PC-9 (cell line): ENCODE measurements around the gene SLC25A34. TPM values are rescaled to one million over a fixed set of nuclear protein-coding genes. Genes with fewer than 3 reads are reported as not detected.

Experiments
- BruUV-seq: library from RNA; stranded (reverse); fragments of 400-500 nt; replicated peaks from 2 replicates; lab custom pipeline; 2021; lab: Mats Ljungman, UMichigan
- CTCF ChIA-PET: fragments of 300-600 bp; sonication (Branson Sonifier 250); formaldehyde crosslinking; loops from one replicate; lab custom pipeline; 2022; ENCODE audit warnings: antibody characterized with exemption; lab: Charles Lee
- POLR2A ChIA-PET: fragments of 300-600 bp; sonication (Branson Sonifier 250); formaldehyde crosslinking; loops from one replicate; lab custom pipeline; 2022; ENCODE audit warnings: antibody characterized with exemption; ENCODE audit not compliant: unreplicated experiment; lab: Charles Lee
- DNase-seq, 2 experiments: peaks; one replicate each; pipeline versions ENCODE4 v3.0.0 to v3.0.0-alpha.2; 2015 to 2022; ENCODE audit warnings: mixed read lengths in 1 of 2
- H2AFZ ChIP-seq: fragments of 200-600 bp; sonication (generic); 2 replicates; pipeline ENCODE4 v1.8.1; 2017; ENCODE audit warnings: antibody characterized with exemption
- H3F3A ChIP-seq: fragments of 200-600 bp; sonication (generic); 2 replicates; pipeline ENCODE4 v1.8.1; 2017; ENCODE audit warnings: antibody characterized with exemption, mild to moderate bottlenecking, low read depth; ENCODE audit not compliant: insufficient read depth
- H3K27ac ChIP-seq: fragments of 200-600 bp; sonication (generic); 2 replicates; pipeline ENCODE4 v1.6.1; 2016; ENCODE audit warnings: mixed run types
- H3K27me3 ChIP-seq: fragments of 200-600 bp; sonication (generic); 2 replicates; pipeline ENCODE4 v1.6.1; 2016; ENCODE audit warnings: low read depth, mixed run types; ENCODE audit not compliant: insufficient read depth
- H3K36me3 ChIP-seq: fragments of 200-600 bp; sonication (generic); 2 replicates; pipeline ENCODE4 v1.6.1; 2016; ENCODE audit warnings: low read depth, mixed run types
- H3K4me1 ChIP-seq: fragments of 200-600 bp; sonication (generic); replicated peaks from 2 replicates; pipeline ENCODE4 v1.6.1; 2016; ENCODE audit warnings: mixed run types; ENCODE audit not compliant: insufficient read depth
- H3K4me2 ChIP-seq: fragments of 200-600 bp; sonication (generic); 2 replicates; pipeline ENCODE4 v1.6.1; 2017; ENCODE audit warnings: mixed run types
- H3K4me3 ChIP-seq: fragments of 200-600 bp; sonication (generic); 2 replicates; pipeline ENCODE4 v1.6.1; 2016; ENCODE audit warnings: mixed run types
- H3K79me2 ChIP-seq: fragments of 200-600 bp; sonication (generic); 2 replicates; pipeline ENCODE4 v1.6.1; 2017; ENCODE audit warnings: low read depth, mixed run types
- H3K9me2 ChIP-seq: fragments of 200-600 bp; sonication (generic); 2 replicates; pipeline ENCODE4 v1.8.1; 2017; ENCODE audit warnings: mild to moderate bottlenecking; ENCODE audit not compliant: insufficient read depth
- H3K9me3 ChIP-seq: fragments of 200-600 bp; sonication (generic); 2 replicates; pipeline ENCODE4 v1.8.1; 2016; ENCODE audit warnings: low read depth; ENCODE audit not compliant: insufficient read depth
- H4K20me1 ChIP-seq: fragments of 200-600 bp; sonication (generic); 2 replicates; pipeline ENCODE4 v1.8.1; 2017; ENCODE audit not compliant: insufficient read depth
- EZH2 ChIP-seq: fragments of 200-600 bp; sonication (generic); IDR thresholded peaks from 2 replicates; pipeline ENCODE4 v1.8.0; 2017; ENCODE audit warnings: antibody characterized with exemption, low read depth
- intact Hi-C: fragments of 100-400 bp; cut with micrococcal nuclease; formaldehyde crosslinking; loops from one replicate; pipeline ENCODE4 v1.10.0; 2022; ENCODE audit not compliant: unreplicated experiment
- total RNA-seq: library from RNA; stranded (reverse); gene quantifications from 2 replicates; pipeline ENCODE4 v1.2.3, GENCODE V29; 2021
- TF ChIP-seq, protein P1 (sequence below): fragments of 200-600 bp; sonication (generic); conservative IDR thresholded peaks from 2 replicates; pipeline ENCODE4 v1.6.1; 2017; ENCODE audit warnings: mixed run types, antibody characterized with exemption, mild to moderate bottlenecking, moderate library complexity

Gene SLC25A34
- total RNA-seq, 1 experiment from 2014 or later = 1.7 TPM

GRCh38 chr1:15761366-15762128, 25.5 kb downstream of the SLC25A34 start:
- no peaks in the 10 kb centered on the region for H3K9me2 ChIP-seq
- intact Hi-C loops = no loop called here
- no peak overlapping the region for H2AFZ ChIP-seq
- H3K4me1 ChIP-seq = peaks cover 17% of the 10 kb centered on the region
- CTCF ChIA-PET = no interaction called here
- H3K36me3 ChIP-seq = no peaks in the 10 kb centered on the region
- no peaks in the 10 kb centered on the region for H4K20me1 ChIP-seq
- peaks cover 11% of the 10 kb centered on the region; the same call in 1 of the 2 replicates for H3F3A ChIP-seq
- no TSS peak for BruUV-seq
- peaks cover 13% of the 10 kb centered on the region for H3K79me2 ChIP-seq
- no peak overlapping the region for H3K27ac ChIP-seq
- H3K4me3 ChIP-seq = no peak overlapping the region
- no peak for DNase-seq
- H3K4me2 ChIP-seq = no peak overlapping the region
- H3K27me3 ChIP-seq = no peaks in the 10 kb centered on the region
- H3K9me3 ChIP-seq = no peaks in the 10 kb centered on the region
- TF ChIP-seq EZH2 = no peak
- TF ChIP-seq, protein P1, sequence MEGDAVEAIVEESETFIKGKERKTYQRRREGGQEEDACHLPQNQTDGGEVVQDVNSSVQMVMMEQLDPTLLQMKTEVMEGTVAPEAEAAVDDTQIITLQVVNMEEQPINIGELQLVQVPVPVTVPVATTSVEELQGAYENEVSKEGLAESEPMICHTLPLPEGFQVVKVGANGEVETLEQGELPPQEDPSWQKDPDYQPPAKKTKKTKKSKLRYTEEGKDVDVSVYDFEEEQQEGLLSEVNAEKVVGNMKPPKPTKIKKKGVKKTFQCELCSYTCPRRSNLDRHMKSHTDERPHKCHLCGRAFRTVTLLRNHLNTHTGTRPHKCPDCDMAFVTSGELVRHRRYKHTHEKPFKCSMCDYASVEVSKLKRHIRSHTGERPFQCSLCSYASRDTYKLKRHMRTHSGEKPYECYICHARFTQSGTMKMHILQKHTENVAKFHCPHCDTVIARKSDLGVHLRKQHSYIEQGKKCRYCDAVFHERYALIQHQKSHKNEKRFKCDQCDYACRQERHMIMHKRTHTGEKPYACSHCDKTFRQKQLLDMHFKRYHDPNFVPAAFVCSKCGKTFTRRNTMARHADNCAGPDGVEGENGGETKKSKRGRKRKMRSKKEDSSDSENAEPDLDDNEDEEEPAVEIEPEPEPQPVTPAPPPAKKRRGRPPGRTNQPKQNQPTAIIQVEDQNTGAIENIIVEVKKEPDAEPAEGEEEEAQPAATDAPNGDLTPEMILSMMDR = no peak
- POLR2A ChIA-PET = interaction anchor here (0.6 to 0.7 kb wide), 2 partner anchors 18 to 165 kb away, joined by 5 to 8 read pairs; no protein-coding TSS in a partner anchor

GRCh38 chr1:15762546-15762945, 26.5 kb downstream of the SLC25A34 start:
- no peak for DNase-seq
- no TSS peak for BruUV-seq
- Histone ChIP-seq H3K9me3 (no peaks in the 10 kb centered on the region), H3K4me2 (no peak overlapping the region), H3K27me3 (no peaks in the 10 kb centered on the region), H2AFZ (no peak overlapping the region), H3K9me2 (no peaks in the 10 kb centered on the region), H4K20me1 (no peaks in the 10 kb centered on the region), H3K79me2 (peaks cover 13% of the 10 kb centered on the region), H3K4me1 (peaks cover 17% of the 10 kb centered on the region), H3K36me3 (no peaks in the 10 kb centered on the region), H3K4me3 (no peak overlapping the region), H3K27ac (no peak overlapping the region), H3F3A (peaks cover 6% of the 10 kb centered on the region; the same call in 1 of the 2 replicates)
- intact Hi-C loops = no loop called here
- CTCF ChIA-PET = interaction anchor here (0.7 kb wide), 1 partner anchor 244 kb away, joined by 17 read pairs; no protein-coding TSS in a partner anchor
- TF ChIP-seq, protein P1 = no peak
- TF ChIP-seq EZH2 = no peak
- POLR2A ChIA-PET = interaction anchor here (0.5 to 0.7 kb wide), 3 partner anchors 17 to 166 kb away, joined by 5 to 18 read pairs (median 8); no protein-coding TSS in a partner anchor

DNA sequence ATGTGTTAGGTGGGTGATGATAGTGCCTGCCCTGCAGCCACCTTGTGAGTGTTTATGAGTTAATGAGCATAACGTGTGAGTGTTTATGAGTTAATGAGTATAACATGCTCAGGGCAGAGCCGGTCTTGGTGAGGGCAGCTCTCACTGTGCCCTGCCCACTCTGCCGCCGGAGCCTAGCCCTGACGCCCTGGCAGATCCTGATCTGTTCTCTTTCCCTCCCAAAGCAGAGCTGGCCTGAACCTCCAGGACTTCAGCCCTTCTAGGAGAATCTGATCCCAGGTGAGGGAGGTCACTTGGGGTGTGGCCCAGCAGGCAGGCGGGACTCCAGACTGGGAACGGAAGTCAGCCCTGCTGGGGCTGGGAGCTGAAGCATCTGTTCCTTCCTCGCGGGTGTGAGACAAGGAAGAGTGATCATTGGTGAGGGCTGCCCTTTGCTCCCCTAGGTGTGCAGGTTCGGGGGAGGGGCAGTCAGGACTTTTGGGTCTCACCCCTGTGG, 28.3 kb downstream of the SLC25A34 start:
- H3K4me1 ChIP-seq = peaks cover 17% of the 10 kb centered on the region
- H4K20me1 ChIP-seq = no peaks in the 10 kb centered on the region
- no peak overlapping the region for H3K4me3 ChIP-seq
- no peak for TF ChIP-seq EZH2
- TF ChIP-seq, protein P1 = no peak
- H3K9me2 ChIP-seq = no peaks in the 10 kb centered on the region
- no peaks in the 10 kb centered on the region for H3F3A ChIP-seq
- ChIA-PET POLR2A (interaction anchor here (0.7 kb wide), 1 partner anchor 98 kb away, joined by 3 read pairs; no protein-coding TSS in a partner anchor), CTCF (interaction anchor here (0.7 kb wide), 1 partner anchor 16 kb away, joined by 3 read pairs; no protein-coding TSS in a partner anchor)
- no peak overlapping the region for H2AFZ ChIP-seq
- DNase-seq = peak in 1 of 2 experiments; percentile 58
- H3K36me3 ChIP-seq = no peaks in the 10 kb centered on the region; the same call in 1 of the 2 replicates
- intact Hi-C loops = no loop called here
- no peak overlapping the region for H3K27ac ChIP-seq
- no TSS peak for BruUV-seq
- H3K27me3 ChIP-seq = no peaks in the 10 kb centered on the region
- no peak overlapping the region for H3K4me2 ChIP-seq
- no peaks in the 10 kb centered on the region for H3K9me3 ChIP-seq
- peaks cover 10% of the 10 kb centered on the region for H3K79me2 ChIP-seq
